ENCODE results near the gene CDK18.
"Not testable (repeated sequence)": the region's sequence is repeated elsewhere in the genome, so short reads cannot be mapped to it uniquely, and the experiment has no call there.

The CDK18 gene

DNA sequence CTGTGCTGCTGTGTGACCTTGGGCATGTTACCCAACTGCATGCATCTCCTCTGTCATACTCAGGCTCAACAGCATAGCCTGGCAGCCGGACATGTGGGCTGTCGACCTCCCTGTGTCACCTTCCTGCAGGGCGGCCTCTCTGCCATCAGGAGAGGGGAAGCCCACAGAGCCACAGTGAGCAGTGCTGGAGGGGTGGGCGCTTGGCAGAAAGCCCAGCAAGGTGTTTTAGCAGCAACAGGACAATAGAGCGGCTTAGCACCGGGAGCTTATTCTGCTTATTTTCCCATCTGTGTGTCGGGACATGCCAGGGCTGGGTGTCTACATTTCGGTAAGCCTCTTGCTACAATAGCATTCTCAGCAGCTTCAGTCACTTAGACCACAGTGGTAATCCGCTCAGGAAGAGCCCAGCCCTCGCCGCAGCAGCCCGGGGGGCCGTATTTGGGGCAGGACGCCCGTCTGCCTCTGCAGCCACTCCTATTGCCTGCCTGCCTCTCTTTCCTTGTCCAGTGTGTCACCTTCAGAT, 22.8 kb upstream of the CDK18 start:
- DNase-seq = no peak

GRCh38 chr1:205482587-205482986, 21.9 kb upstream of the CDK18 start:
- not testable (repeated sequence) for DNase-seq

DNA sequence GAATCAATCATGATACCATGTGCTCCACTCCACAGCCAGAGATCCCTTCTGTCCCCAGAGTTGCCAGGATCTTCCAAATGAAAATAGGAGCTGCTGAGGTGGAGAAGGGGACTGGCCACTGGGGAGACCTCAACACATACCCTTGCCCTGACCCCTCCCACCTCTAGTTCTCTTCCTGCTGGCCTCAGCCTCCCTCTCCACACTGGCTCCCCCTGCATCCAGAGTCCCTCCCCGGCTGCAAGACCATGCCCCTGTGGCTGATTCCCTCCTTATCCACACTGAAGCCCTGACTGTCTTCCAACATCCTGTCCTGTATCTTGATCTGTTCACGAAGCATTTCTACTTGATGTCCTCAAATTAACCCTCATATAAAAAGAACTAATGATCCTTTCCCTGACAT, 21.1 kb upstream of the CDK18 start:
- no peak for DNase-seq

GRCh38 chr1:205484985-205485967, 19.2 kb upstream of the CDK18 start:
- peak; percentile 64 for DNase-seq

- DNase-seq = no peak
Measured at GRCh38 chr1:205486258-205486657, 18.2 kb upstream of the CDK18 start.

DNA sequence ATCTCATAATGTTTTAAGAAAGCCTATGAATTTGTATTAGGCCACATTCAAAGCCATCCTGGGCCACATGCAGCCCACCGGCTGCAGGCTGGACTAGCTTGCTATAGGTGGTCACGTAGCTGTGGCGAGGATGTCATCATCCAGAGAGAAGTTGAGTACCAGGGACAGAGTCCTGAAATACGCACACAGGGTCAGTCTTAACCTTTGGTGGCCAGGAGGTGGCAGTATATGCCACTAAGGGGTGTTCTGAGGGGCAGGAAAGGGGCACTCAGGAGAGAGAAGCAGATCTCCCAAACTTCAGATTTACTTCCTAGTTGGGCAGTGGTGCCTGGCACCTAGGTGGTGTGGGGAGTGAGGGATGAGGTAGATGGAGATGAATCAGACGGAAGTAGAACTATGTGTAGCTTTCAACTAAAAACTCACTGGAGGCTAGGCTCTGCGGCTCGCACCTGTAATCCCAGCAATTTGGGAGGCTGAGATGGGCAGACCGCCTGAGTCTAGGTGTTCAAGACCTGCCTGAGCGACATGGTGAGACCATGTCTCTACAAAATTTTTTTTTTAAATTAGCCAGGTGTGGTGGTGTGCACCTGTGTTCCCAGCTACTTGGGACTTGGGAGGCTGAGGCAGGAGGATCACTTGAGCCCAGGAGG, 16.3 kb upstream of the CDK18 start:
- peak; percentile 46 for DNase-seq

DNA sequence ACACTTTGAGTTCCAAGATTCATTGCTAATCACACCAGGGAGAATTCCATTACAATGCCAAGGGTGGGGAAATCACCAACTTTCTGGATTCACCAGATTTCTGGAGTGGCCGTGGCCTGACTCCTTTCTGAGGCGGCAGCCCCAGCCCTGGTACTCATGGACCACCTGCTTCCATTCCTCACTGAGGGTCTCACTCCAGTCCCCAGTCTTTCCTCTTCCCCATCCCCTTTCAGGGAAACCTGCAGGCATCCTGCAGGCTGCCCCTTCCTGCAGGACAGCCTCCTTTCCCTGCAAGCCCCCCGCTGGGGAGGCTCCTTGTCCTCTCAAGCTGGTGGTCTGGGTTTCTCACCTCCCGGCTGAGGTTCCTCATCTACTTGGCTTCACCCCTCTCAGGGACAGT, 12.7 kb upstream of the CDK18 start:
- DNase-seq = no peak

- no peak for DNase-seq
Measured at GRCh38 chr1:205492201-205492667, 12.2 kb upstream of the CDK18 start.

DNA sequence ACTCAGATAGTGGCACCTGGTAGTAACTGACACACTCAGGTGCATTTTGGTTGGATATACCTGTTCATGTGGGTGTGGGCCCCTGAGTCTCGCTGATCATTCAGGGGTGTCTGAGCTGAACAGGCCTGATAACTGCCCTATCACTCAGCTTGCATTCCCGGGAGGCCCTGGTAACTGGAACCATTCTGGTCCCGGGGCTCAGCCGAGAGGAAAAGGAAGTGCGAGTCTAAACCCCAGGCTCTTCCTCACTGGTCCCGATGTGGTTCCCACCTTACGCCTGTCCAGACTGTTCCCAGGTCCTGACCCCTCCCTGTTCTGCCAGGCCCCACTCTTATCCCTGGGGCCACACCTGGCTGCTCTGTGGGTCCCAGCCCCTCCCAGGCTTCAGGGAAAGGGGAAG, 11.7 kb upstream of the CDK18 start:
- no peak for DNase-seq

- DNase-seq = no peak
Measured at GRCh38 chr1:205493241-205494085, 11.0 kb upstream of the CDK18 start.

- DNase-seq = no peak
Measured at GRCh38 chr1:205494115-205494514, 10.4 kb upstream of the CDK18 start.

- no peak for DNase-seq
Measured at GRCh38 chr1:205495237-205495823, 9.1 kb upstream of the CDK18 start.

DNA sequence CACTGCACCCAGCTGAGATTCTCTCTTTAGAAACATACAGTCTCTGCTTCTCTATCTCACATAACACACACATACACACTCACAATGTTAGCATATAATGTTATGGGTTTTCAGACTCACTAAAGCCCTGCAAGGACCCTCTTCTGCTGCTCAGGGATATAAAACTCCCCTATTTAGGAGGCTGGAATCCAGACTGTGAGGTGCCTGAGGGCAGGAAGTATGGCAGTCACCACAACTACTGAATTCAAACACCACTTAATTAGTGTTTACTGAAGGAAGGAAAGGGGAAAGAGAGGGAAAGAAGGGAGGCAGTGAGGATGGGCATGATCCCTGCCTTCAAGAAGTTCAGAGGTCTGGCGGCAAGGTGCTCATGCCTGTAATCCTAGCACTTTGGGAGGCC, 7.8 kb upstream of the CDK18 start:
- no peak for DNase-seq

DNA sequence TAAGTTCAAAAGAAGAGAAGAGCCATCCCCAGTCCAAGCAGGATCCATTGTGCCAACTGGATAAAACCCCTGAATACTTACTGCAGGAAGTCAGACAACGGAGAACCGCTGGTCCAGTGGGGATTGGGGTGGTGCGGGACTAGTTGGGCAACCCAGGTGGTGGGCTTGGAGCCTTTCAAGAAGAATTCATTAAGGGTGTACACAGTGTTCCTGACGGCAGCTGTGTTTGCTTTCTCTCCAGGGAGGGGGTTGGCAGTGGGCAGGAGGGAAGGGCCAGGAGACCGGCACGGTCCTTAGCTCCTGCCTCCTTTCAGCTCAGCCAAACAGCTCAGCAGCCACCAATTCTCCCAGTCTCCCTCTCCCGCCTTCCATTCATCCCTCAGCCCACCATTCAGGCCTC, 7.1 kb upstream of the CDK18 start:
- no peak for DNase-seq

DNA sequence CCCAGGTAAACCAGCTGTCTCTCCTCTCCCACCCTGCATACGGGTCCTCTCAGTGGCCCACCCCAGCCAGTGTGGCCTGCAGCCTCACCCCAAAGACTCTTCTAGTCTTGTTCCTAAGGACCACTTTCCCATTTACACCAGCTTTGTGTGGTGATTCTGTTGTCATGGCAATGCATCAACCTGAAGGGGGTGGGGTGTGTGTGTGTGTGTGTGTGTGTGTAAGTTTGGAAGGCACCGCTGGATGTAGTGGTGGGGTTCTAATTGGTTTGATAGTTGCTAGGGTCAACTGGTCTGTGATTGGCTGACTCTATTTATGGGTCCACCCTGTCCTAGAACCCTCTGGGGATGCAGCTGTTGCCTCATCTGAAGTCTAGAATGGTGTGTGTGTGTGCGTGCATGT, 4.7 kb upstream of the CDK18 start:
- DNase-seq = no peak

GRCh38 chr1:205500240-205501233, 3.9 kb upstream of the CDK18 start:
- DNase-seq = no peak

DNA sequence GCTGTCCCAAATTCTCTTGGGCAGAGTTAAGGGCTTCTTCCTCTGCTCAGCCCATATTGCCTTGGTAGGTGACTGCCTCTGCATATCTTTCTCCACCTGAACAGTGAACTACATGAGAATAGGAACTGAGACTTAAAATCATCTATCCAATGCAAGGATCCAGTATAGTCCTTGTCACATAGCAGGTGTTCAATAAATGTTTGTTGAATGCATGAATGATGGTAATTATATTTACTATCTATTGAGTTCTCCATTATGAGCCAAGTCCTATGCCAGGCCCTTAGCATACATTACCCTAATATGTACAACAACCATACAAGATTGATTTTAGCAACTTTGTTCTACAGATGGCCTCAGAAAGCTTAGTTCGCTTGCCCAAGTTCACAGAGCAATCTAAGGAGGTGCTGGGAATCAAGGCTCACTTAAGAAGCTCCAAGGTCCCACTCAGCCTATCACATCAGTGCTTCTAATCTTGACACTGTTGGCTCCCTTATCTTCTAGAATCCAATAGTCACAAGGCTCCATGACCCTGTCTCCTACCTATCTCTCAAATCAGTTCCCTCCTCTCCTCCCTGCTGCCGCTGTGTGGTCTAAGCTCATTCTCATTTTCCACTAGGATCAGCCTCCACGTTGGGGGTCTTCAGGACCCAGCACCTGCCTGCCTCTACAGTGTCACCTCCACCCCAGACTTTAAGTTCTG, 2.2 kb upstream of the CDK18 start:
- no peak for DNase-seq

DNA sequence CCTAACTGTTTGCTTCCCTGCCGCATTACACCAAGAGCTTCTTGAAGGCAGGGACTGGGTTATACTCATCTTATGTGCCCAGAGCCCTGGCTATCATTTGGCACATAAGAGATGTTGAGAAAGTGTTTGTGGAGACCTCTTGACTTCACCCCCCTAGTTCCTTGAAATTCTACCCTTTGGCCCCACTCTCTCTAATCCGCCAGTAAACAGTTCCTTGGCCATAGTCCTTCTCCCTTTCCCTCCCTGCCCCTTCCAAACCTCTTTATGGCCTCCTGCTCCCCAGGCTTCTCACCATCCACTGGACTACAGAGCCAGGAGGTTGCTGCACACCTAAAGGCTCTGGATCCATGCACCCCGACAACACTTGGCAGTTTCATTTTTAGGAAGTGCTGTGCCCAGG, 1.5 kb upstream of the CDK18 start:
- no peak for DNase-seq

DNA sequence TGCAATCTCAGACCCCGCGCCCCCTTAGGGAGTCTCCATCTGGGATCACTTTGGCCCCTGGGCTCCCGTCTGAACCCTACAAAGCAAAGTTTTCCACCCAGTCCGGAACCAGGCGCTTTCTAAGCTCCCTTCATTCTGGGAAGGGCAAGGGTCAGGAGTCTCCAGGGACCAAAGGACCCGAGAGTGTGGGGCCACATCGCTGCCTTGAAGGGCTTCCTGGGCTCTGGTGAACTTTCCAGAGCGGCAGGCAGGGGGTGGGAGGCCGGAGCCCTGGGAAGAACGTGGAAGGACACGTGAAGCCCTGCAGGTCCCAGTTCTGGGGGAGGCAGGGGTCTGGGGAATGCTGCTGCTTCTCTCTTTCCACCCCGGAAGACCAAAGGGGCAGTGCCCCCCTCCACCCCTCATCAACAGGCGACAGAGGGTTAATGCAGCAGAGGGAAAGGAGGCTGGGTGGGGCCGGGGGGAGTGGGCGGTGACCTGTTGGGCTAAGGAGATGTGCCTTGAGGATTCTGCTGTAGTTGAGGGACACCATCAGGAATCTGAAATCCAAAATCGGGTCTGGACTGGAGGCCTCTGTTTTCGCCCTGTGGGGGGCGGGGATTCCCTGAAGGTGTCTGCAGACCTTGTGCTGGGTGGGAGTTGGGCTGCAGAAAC, 734 bp downstream of the CDK18 start:
- no peak for DNase-seq

DNA sequence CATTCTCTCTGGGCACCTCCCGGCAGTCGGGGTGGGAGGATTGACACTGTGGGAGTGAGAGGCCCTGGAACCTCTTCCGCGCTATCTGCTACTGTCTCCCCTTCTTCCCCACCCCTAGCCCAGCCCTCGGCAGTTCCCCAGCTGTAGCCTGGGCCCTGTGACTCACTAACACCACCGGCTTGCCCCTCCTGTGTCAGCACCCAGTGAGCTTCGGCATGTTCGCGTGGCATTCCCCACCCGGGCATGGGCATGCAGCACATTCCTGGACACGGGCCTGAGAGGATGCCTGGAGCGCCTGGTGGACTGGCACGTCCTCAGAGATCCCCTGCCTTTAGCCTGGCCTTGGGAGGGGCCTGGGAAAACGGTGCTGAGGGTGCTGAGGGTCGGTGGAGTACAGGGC, 1.3 kb downstream of the CDK18 start:
- DNase-seq = no peak
